Osteocyte (in vitro differentiated cells): Measurements from ENCODE around the gene ELOB. TPM values are rescaled to one million over a fixed set of nuclear protein-coding genes. Genes with fewer than 3 reads are reported as not detected.
A peak's percentile ranks its signal among the peaks of the same experiment; 100 is the strongest.

Source experiments
- DNase-seq: peaks from one replicate; pipeline ENCODE4 v3.0.0; 2021; ENCODE audit warnings: mixed read lengths; ENCODE audit not compliant: unreplicated experiment; ENCODE audit errors: extremely low spot score
- H3K27ac Mint-ChIP-seq: one replicate; pipeline ENCODE4 v1.8.0; 2021; ENCODE audit warnings: mild to moderate bottlenecking, mixed read lengths; ENCODE audit not compliant: unreplicated experiment
- H3K27me3 Mint-ChIP-seq: one replicate; pipeline ENCODE4 v1.8.0; 2021; ENCODE audit warnings: mixed read lengths; ENCODE audit not compliant: unreplicated experiment
- H3K36me3 Mint-ChIP-seq: one replicate; pipeline ENCODE4 v1.8.0; 2021; ENCODE audit warnings: mixed read lengths; ENCODE audit not compliant: unreplicated experiment
- H3K4me1 Mint-ChIP-seq: one replicate; pipeline ENCODE4 v1.8.0; 2021; ENCODE audit warnings: mixed read lengths; ENCODE audit not compliant: unreplicated experiment
- H3K4me3 Mint-ChIP-seq: one replicate; pipeline ENCODE4 v1.8.0; 2021; ENCODE audit warnings: mild to moderate bottlenecking, moderate library complexity, mixed read lengths; ENCODE audit not compliant: unreplicated experiment
- H3K9me3 Mint-ChIP-seq: one replicate; pipeline ENCODE4 v1.8.0; 2021; ENCODE audit warnings: mixed read lengths; ENCODE audit not compliant: unreplicated experiment
- total RNA-seq: library from RNA; stranded (reverse); gene quantifications from 2 replicates; pipeline ENCODE4 v1.2.1, GENCODE V29; 2021
- TF ChIP-seq, protein P1 (sequence below): fragments of 200-600 bp; sonication (generic); IDR thresholded peaks from 2 replicates; pipeline ENCODE4 v1.5.0; 2021; ENCODE audit warnings: antibody characterized with exemption, mild to moderate bottlenecking, moderate library complexity

Gene ELOB
- total RNA-seq, 1 donor from 2014 or later: 287 TPM

DNA sequence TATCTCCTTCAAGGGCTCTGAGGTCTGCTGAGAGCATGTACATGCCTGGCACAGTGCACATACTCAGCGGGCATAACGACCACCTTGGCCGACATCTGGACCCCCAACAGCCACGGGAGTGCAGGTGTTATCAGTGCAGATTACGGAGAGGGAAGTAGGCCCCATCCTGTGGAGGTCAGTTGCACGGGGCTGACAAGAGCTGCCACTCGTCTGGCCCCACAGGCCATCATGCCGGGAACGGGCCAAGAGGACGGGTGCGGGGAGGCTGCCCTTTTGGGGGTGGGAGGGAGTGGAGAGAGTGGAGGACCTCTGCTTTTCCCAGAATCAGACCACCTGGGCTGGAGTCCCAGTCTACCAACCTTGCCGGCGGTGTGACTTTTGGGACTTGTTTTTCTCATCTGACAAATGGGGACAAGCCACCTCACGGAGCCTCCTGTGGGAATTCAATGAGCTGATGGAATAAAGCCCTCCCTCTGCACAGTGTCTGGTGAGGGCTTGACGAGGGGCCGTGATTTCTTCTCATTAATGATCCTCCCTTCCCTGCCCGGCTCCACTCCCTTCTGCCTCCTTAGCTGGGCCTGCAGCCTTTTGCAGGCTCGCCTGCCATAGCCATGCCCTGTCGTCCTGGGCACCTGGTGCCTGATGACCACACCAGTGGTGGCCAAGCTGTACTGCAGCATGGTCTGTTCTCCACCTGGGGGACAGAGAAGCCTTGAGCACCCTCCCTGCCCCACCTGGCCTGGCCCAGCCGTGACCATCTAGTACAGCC lies 5.7 kb upstream of the ELOB start:
- Mint-ChIP-seq H3K27me3 (peaks cover 4% of the 10 kb centered on the region), H3K36me3 (no peaks in the 10 kb centered on the region), H3K4me3 (no peak overlapping the region), H3K4me1 (peaks cover 12% of the 10 kb centered on the region), H3K9me3 (no peaks in the 10 kb centered on the region), H3K27ac (no peak overlapping the region)
- TF ChIP-seq, protein P1, sequence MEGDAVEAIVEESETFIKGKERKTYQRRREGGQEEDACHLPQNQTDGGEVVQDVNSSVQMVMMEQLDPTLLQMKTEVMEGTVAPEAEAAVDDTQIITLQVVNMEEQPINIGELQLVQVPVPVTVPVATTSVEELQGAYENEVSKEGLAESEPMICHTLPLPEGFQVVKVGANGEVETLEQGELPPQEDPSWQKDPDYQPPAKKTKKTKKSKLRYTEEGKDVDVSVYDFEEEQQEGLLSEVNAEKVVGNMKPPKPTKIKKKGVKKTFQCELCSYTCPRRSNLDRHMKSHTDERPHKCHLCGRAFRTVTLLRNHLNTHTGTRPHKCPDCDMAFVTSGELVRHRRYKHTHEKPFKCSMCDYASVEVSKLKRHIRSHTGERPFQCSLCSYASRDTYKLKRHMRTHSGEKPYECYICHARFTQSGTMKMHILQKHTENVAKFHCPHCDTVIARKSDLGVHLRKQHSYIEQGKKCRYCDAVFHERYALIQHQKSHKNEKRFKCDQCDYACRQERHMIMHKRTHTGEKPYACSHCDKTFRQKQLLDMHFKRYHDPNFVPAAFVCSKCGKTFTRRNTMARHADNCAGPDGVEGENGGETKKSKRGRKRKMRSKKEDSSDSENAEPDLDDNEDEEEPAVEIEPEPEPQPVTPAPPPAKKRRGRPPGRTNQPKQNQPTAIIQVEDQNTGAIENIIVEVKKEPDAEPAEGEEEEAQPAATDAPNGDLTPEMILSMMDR: no peak
- DNase-seq: no peak

GRCh38 chr16:2779978-2780898 lies 3.2 kb upstream of the ELOB start:
- Mint-ChIP-seq H3K27me3 (no peaks in the 10 kb centered on the region), H3K36me3 (peaks cover 2% of the 10 kb centered on the region), H3K27ac (no peak overlapping the region), H3K4me1 (peaks cover 25% of the 10 kb centered on the region), H3K9me3 (no peaks in the 10 kb centered on the region), H3K4me3 (no peak overlapping the region)
- TF ChIP-seq, protein P1: no peak
- no peak for DNase-seq

DNA sequence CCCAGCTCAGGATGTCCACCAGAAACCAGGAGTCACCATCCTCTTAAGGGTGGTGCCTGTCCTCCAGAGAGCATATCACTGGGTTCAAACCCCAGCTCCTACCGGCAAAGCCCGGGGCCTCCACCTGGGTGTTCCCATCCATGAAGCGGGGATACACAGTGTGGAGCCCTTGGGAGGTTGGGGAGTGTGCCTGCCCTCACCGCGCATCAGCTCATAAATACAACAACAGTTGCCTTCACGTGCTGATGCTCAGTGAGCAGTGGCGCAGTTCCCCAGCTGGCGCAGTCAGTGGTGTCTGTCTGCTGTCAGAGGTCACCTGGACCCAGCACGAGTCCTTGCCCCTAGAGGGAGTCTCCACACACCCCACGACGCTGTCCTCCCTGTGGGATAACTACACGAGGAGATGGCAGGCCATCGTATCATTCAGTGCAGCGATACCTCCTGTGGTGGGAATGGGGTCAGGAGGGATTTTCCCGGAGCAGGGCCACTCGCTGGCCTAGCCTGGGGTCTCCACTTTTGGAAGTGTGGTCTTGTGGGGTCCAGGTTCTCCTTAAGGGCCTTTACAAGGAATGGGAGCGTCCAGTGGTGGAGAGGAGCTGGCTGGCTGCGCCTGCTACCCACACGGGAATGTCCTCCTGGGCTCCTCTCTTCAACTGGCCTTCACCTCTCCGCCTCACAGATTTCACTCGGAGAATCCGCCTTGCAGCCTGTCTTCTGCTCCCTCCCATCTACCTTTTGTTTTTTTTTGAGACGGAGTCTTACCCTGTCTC lies 2.3 kb upstream of the ELOB start:
- TF ChIP-seq, protein P1: no peak
- no peaks in the 10 kb centered on the region for H3K27me3 Mint-ChIP-seq
- no peak overlapping the region for H3K27ac Mint-ChIP-seq
- DNase-seq: no peak
- H3K9me3 Mint-ChIP-seq: no peaks in the 10 kb centered on the region
- peaks cover 2% of the 10 kb centered on the region for H3K36me3 Mint-ChIP-seq
- peak overlapping the region; percentile 88 for H3K4me3 Mint-ChIP-seq
- peaks cover 33% of the 10 kb centered on the region for H3K4me1 Mint-ChIP-seq

DNA sequence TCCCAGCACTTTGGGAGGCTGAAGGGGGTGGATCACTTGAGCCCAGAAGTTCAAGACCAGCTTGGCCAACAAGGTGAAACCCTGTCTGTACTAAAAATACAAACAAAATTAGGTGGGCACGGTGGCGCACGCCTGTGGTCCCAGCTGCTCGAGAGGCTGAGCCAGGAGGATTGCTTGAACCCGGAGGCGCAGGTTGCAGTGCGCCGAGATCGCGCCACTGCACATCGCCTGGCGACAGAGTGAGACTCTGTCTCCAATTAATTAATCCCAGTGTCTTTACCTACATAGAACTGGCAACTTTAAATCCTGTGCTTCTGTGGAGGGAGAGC lies 1.5 kb upstream of the ELOB start:
- Mint-ChIP-seq H3K4me3 (peak overlapping the region; percentile 88), H3K4me1 (peaks cover 37% of the 10 kb centered on the region), H3K36me3 (peaks cover 2% of the 10 kb centered on the region), H3K27ac (peak overlapping the region; percentile 94), H3K27me3 (no peaks in the 10 kb centered on the region), H3K9me3 (no peaks in the 10 kb centered on the region)
- DNase-seq: no peak
- TF ChIP-seq, protein P1: no peak
